ENCODE data around the gene EPN2. TPM values are rescaled to one million over a fixed set of nuclear protein-coding genes. Genes with fewer than 3 reads are reported as not detected.
A peak's percentile ranks its signal among the peaks of the same experiment; 100 is the strongest.

The EPN2 gene
- total and polyA plus RNA-seq, 10 of the 15 experiments (the other 5 are each of a cell fraction or from before 2014, with no cell fraction given) = 0.26 to 8.4 (median 4.7) TPM

- TF ChIP-seq BHLHE40 (IDR thresholded peaks at IDR 0.05; ENCODE audit: borderline replicate concordance in 1 of 2, low read depth in 2 of 2, low read length in 1 of 2) (peak in 1 of 2 experiments; percentile 72; a peak in 2 of 4 replicates), RUNX3 (IDR thresholded peaks at IDR 0.05; ENCODE audit: low read length) (peak; percentile 97), TCF12 (IDR thresholded peaks at IDR 0.05; ENCODE audit: low read depth, low read length) (peak; percentile 70), ETV6 (conservative IDR thresholded peaks at IDR 0.05 in 1 of 2, IDR thresholded peaks at IDR 0.05 in 1 of 2; ENCODE audit: borderline replicate concordance in 1 of 2, low read depth in 1 of 2) (no peak), SRF (IDR thresholded peaks at IDR 0.05; ENCODE audit: low read depth in 2 of 2, low read length in 2 of 2) (no peak), CHD2 (IDR thresholded peaks at IDR 0.05; ENCODE audit: borderline replicate concordance, low read depth, low read length) (peak; percentile 67; the same call in 1 of the 2 replicates), ZNF622 (IDR thresholded peaks at IDR 0.05) (no peak), ATF2 (IDR thresholded peaks at IDR 0.05; ENCODE audit: low read length) (peak; percentile 76), RBBP5 (conservative IDR thresholded peaks at IDR 0.05) (no peak), YBX1 (IDR thresholded peaks at IDR 0.05) (no peak), HDGF (IDR thresholded peaks at IDR 0.05) (no peak), MYB (IDR thresholded peaks at IDR 0.05; ENCODE audit: borderline replicate concordance, low read depth, low read length) (peak; percentile 87), HDAC2 (IDR thresholded peaks at IDR 0.05) (no peak), EGR1 (IDR thresholded peaks at IDR 0.05; ENCODE audit: borderline replicate concordance in 1 of 2, low read depth in 2 of 2, low read length in 2 of 2) (no peak), NFYB (IDR thresholded peaks at IDR 0.05; ENCODE audit: insufficient read depth, low read depth, low read length) (no peak), SREBF2 (IDR thresholded peaks at IDR 0.05; ENCODE audit: low read length) (no peak), HDAC6 (IDR thresholded peaks at IDR 0.05; ENCODE audit: unreplicated experiment) (no peak), FOXM1 (IDR thresholded peaks at IDR 0.05; ENCODE audit: low read depth, low read length) (0 out of 2 replicates have a peak, but pooled peaks have one; percentile 59)
- TF ChIP-seq, protein P1, sequence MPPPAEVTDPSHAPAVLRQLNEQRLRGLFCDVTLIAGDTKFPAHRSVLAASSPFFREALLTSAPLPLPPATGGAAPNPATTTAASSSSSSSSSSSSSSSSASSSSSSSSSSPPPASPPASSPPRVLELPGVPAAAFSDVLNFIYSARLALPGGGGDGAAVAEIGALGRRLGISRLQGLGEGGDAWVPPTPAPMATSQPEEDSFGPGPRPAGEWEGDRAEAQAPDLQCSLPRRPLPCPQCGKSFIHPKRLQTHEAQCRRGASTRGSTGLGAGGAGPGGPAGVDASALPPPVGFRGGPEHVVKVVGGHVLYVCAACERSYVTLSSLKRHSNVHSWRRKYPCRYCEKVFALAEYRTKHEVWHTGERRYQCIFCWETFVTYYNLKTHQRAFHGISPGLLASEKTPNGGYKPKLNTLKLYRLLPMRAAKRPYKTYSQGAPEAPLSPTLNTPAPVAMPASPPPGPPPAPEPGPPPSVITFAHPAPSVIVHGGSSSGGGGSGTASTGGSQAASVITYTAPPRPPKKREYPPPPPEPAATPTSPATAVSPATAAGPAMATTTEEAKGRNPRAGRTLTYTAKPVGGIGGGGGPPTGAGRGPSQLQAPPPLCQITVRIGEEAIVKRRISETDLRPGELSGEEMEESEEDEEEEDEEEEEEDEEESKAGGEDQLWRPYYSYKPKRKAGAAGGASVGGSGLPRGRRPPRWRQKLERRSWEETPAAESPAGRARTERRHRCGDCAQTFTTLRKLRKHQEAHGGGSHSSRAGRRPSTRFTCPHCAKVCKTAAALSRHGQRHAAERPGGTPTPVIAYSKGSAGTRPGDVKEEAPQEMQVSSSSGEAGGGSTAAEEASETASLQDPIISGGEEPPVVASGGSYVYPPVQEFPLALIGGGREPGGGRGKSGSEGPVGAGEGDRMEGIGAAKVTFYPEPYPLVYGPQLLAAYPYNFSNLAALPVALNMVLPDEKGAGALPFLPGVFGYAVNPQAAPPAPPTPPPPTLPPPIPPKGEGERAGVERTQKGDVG (CRISPR knock-in tag; IDR thresholded peaks at IDR 0.05) = no peak
- TF ChIP-seq, protein P2, sequence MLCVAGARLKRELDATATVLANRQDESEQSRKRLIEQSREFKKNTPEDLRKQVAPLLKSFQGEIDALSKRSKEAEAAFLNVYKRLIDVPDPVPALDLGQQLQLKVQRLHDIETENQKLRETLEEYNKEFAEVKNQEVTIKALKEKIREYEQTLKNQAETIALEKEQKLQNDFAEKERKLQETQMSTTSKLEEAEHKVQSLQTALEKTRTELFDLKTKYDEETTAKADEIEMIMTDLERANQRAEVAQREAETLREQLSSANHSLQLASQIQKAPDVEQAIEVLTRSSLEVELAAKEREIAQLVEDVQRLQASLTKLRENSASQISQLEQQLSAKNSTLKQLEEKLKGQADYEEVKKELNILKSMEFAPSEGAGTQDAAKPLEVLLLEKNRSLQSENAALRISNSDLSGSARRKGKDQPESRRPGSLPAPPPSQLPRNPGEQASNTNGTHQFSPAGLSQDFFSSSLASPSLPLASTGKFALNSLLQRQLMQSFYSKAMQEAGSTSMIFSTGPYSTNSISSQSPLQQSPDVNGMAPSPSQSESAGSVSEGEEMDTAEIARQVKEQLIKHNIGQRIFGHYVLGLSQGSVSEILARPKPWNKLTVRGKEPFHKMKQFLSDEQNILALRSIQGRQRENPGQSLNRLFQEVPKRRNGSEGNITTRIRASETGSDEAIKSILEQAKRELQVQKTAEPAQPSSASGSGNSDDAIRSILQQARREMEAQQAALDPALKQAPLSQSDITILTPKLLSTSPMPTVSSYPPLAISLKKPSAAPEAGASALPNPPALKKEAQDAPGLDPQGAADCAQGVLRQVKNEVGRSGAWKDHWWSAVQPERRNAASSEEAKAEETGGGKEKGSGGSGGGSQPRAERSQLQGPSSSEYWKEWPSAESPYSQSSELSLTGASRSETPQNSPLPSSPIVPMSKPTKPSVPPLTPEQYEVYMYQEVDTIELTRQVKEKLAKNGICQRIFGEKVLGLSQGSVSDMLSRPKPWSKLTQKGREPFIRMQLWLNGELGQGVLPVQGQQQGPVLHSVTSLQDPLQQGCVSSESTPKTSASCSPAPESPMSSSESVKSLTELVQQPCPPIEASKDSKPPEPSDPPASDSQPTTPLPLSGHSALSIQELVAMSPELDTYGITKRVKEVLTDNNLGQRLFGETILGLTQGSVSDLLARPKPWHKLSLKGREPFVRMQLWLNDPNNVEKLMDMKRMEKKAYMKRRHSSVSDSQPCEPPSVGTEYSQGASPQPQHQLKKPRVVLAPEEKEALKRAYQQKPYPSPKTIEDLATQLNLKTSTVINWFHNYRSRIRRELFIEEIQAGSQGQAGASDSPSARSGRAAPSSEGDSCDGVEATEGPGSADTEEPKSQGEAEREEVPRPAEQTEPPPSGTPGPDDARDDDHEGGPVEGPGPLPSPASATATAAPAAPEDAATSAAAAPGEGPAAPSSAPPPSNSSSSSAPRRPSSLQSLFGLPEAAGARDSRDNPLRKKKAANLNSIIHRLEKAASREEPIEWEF (IDR thresholded peaks at IDR 0.05; ENCODE audit: insufficient replicate concordance, low read depth, low read length) = no peak
Measured at GRCh38 chr17:19306160-19307111, 69.3 kb downstream of the EPN2 start (continued).

Measured in GM12878 (cell line).